SH-SY5Y (cell line): ENCODE measurements around the gene ITCH.

ENCODE experiments used
- GATA2 ChIP-seq: IDR thresholded peaks from 2 replicates; pipeline ENCODE4 v1.6.1; 2011; ENCODE audit warnings: mild to moderate bottlenecking, low read depth, low read length
- GATA3 ChIP-seq: IDR thresholded peaks from 2 replicates; pipeline ENCODE4 v1.6.1; 2011; ENCODE audit warnings: low read depth, mild to moderate bottlenecking, low read length, moderate library complexity

- TF ChIP-seq GATA2 (no peak), GATA3 (no peak)
These were observed 186.8 kb downstream of the ITCH start for GRCh38 chr20:34549929-34550305.
